SK-N-MC (cell line): ENCODE measurements around the gene NEUROD6.

Source experiments
- EZH2 ChIP-seq: fragments of 200-600 bp; sonication (generic); IDR thresholded peaks from one replicate; pipeline ENCODE4 v1.6.1; 2017; ENCODE audit warnings: antibody characterized with exemption
- POLR2AphosphoS5 ChIP-seq: IDR thresholded peaks from 2 replicates; pipeline ENCODE4 v1.6.1; 2012; ENCODE audit warnings: mild to moderate bottlenecking, low read depth, low read length, borderline replicate concordance

DNA sequence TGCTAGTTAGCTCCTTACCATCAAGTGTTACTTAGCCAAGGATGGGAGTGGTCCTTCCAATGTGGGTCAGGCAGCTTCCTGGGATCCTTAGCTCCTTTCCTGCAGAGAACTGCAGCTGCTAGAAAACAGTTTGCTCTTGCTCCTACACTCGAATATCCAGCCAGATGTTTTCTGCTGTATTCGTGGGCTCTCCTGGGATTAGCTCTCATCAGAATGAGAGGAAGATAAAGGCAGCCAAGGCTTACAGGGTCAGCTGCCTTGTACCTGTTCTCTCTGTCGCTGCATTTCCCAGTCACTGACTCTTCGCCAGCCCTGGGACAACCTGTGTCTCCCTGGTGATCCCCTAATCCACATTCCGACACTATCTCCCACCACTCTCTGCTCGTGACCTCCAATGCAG lies 29.0 kb downstream of the NEUROD6 start:
- TF ChIP-seq POLR2AphosphoS5 (no peak), EZH2 (no peak)
